LoVo (cell line): ENCODE data around the gene LCP2.

Experiments used
- DNase-seq: peaks from one replicate; pipeline ENCODE4 v3.0.0-alpha.2; 2016; ENCODE audit warnings: low spot score

The LCP2 gene

DNA sequence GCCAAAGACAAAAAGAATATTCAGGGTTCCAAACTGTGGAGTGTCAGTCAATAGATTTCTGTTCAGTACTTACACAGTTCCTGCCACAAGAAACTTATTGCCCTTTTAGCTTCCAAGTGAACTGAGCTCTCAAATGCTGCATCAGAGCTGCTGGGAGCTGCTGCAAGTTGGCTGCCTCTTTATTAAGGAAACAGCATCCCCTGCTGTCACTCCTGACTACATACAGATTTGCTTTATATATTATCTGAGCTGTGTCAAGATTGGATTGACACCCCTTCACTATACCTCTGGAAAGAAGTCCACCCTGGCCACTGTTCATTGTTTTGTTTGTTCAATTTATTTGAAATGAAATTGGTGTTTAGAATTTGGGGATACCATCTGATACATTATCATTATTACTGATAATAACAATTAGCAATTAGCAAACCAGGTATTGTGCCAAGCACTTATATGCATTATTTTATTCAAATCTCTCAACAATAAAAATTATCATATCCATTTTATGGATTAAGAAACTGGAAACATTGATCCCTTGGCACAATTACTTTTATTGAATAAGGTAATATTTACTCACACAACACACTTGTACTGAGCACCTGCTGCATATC is 81.2 kb downstream of the LCP2 start:
- peak; percentile 5 for DNase-seq

DNA sequence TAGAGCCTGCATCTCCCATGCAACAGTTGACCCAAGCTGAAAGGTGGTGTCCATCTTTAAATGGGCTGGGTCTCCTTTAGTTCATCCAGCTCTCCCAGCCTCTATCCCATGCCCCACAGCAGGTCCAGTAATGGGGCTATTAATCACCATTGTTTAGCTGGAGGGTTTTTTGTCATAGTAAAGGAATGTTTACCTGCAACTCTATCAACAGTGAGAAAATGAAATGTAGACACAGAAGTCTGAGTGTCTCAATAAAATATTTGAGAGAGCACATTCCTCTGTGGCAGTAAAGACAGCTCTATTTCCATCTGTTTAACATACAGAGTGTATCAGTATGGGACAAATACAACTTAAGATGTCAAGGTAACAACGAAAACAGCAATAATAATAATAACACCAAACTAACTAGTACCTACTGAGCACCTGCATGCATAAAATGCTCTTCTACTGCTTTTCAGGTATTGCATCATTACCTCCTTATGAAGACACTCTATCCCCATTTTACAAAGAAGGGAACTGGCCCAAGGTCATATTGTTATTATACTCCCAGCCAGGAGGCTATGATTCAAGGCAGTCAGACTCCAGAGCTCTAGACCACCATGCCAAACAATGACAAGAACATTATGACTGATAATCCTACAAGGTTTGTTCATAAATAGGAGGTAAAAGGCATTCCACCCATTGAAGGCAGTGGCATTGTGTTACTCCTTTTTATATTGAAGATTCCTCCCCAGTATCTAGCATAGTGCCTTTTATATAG is 85.8 kb downstream of the LCP2 start:
- no peak for DNase-seq

DNA sequence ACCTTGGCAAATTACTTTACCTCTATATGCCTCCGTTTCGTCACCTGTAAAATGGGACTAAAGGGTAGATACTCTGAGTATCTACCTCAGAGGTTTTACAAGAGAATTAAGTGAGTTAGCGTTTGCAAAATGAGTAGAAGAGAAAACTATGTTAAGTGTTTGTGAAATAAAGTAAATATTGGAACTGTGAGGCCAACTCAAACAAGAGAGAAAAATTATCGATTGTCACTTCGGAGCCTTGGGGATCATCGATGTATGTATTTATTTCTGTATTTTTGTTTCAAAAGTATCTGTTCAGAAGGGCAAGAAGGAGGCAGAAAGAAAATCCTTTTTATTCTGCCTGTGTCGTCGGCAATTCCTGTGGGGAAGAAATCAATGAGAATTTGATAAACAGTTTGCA is 90.6 kb downstream of the LCP2 start:
- DNase-seq = no peak

- DNase-seq = no peak
These were observed 91.4 kb downstream of the LCP2 start for GRCh38 chr5:170206216-170206615.

DNA sequence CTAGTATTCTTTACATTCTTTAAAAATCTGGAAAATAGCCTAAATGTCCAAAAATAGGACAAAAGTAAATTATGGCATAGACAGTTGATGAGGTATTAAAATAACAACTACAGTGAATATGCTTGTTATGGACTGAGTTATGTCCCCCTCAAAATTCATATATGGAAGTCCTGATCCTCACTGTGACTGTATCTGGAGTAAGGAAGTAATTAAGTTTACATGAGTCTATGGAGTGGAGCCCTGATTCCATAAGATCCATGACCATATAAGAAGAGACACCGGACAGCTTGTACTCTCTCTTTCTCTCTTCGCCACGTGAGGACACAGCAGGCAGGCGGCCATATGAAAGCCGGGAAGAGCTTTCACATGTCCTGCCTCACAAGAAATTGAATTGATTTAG is 93.4 kb downstream of the LCP2 start:
- no peak for DNase-seq

DNA sequence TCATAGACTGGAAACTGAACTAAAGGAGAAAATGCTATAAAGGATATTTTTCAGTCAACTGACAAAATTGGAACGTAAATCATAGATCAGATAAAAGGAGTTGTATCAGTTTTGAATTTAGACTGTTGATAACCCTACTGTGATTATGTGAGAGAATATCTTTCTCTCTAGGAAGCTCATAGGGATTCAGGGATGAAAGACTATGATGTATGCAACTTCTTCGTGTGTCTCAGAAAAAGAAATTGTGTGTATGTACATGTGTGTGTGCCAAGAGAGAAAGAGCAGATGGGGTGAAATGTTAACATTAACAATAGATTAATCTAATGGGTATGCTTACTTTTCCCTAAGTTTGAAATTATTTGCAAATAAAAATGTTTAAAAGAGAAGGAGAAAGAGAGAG is 95.5 kb downstream of the LCP2 start:
- no peak for DNase-seq

DNA sequence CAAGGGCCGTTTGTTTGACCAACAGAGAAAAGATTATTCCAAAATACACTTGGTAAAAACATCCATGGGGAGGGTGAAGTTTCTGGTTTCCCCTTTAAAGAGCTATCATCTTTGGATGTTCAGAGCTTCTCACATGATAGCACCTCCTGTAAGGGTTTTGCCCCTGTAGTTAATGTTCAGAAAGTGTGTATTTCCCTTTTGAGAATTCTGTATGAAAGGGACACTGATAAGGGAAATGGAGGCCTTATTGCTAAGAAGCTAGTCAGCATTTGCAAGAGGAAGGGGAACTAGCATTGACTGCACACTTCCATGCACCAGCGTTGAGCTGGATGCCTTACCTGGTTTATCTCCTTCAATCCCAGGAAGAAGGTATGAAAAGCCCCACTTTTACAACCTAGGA is 96.3 kb downstream of the LCP2 start:
- DNase-seq = no peak

DNA sequence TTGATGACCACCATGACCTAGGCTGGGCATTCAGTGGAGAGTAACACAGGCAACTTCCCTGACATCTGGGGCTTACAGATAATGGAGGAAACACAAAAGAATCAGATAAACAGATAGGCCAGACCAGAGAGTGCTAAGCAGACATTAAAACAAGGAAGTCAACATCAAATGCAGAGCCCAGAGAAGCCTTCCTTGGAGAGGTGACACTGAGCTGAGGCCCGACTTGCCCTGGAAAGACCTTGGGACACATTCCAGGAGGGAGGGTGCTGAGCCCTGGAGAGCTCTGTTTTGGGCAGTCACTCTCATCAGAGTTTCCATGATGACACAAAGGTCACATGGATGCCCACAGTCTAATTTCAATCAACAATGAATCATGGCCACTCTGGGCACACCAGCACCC is 96.7 kb downstream of the LCP2 start:
- no peak for DNase-seq
